Activated CD8-positive, alpha-beta memory T cell treated with anti-CD3 and anti-CD28 coated beads for 4 hours (primary cell): Measurements from ENCODE around the gene CELA2B.
"Not testable (repeated sequence)": the region's sequence is repeated elsewhere in the genome, so short reads cannot be mapped to it uniquely, and the experiment has no call there.

Experiments
- DNase-seq, 2 donors: peaks; one replicate each; pipeline ENCODE4 v3.0.0-alpha.2; 2020; ENCODE audit warnings: low read depth in 2 of 2

Gene CELA2B

GRCh38 chr1:15469361-15469760 is 6.5 kb upstream of the CELA2B start:
- DNase-seq = no peak

- DNase-seq = not testable (repeated sequence)
These were observed 6.0 kb upstream of the CELA2B start for GRCh38 chr1:15469821-15470448.

- not testable (repeated sequence) for DNase-seq
These were observed 4.8 kb upstream of the CELA2B start for GRCh38 chr1:15471067-15471466.

GRCh38 chr1:15471723-15472122 is 4.2 kb upstream of the CELA2B start:
- DNase-seq = not testable (repeated sequence)

GRCh38 chr1:15472587-15472986 is 3.3 kb upstream of the CELA2B start:
- no peak for DNase-seq

- DNase-seq = no peak
These were observed 1.0 kb downstream of the CELA2B start for GRCh38 chr1:15476927-15477326.

GRCh38 chr1:15477646-15478212 is 1.8 kb downstream of the CELA2B start:
- DNase-seq = no peak

- no peak for DNase-seq
These were observed 3.9 kb downstream of the CELA2B start for GRCh38 chr1:15479654-15480347.

- DNase-seq = not testable (repeated sequence)
These were observed 6.6 kb downstream of the CELA2B start for GRCh38 chr1:15482455-15482854.

GRCh38 chr1:15482983-15483543 is 7.2 kb downstream of the CELA2B start:
- DNase-seq = not testable (repeated sequence)

- DNase-seq = no peak
These were observed 8.1 kb downstream of the CELA2B start for GRCh38 chr1:15483971-15484370.

GRCh38 chr1:15484443-15484842 is 8.5 kb downstream of the CELA2B start:
- not testable (repeated sequence) for DNase-seq

GRCh38 chr1:15485636-15486035 is 9.7 kb downstream of the CELA2B start:
- DNase-seq = no peak

- not testable (repeated sequence) for DNase-seq
These were observed 11.1 kb downstream of the CELA2B start for GRCh38 chr1:15486844-15487610.

- DNase-seq = no peak
These were observed 12.5 kb downstream of the CELA2B start for GRCh38 chr1:15488371-15488770.

- no peak for DNase-seq
These were observed 13.3 kb downstream of the CELA2B start for GRCh38 chr1:15489052-15489736.

- not testable (repeated sequence) for DNase-seq
These were observed 15.1 kb downstream of the CELA2B start for GRCh38 chr1:15491010-15491409.

GRCh38 chr1:15492596-15492995 is 16.7 kb downstream of the CELA2B start:
- DNase-seq = no peak

- no peak for DNase-seq
These were observed 18.0 kb downstream of the CELA2B start for GRCh38 chr1:15493869-15494390.

GRCh38 chr1:15500184-15501178 is 24.6 kb downstream of the CELA2B start:
- no peak for DNase-seq
